Nephron progenitor cell (in vitro differentiated cells): ENCODE measurements around the gene ACSF3.
A peak's percentile ranks its signal among the peaks of the same experiment; 100 is the strongest.

Experiments
- DNase-seq: peaks from one replicate; pipeline ENCODE4 v3.0.0; 2021
- H3K27ac Mint-ChIP-seq: 2 replicates; pipeline ENCODE4 v1.8.0; 2021; ENCODE audit warnings: mild to moderate bottlenecking, moderate library complexity, mixed read lengths
- H3K27me3 Mint-ChIP-seq: 2 replicates; pipeline ENCODE4 v1.8.0; 2021; ENCODE audit warnings: mild to moderate bottlenecking, low read depth, mixed read lengths; ENCODE audit not compliant: poor library complexity
- H3K36me3 Mint-ChIP-seq: 2 replicates; pipeline ENCODE4 v1.8.0; 2021; ENCODE audit warnings: low read depth, mixed read lengths
- H3K4me1 Mint-ChIP-seq: 2 replicates; pipeline ENCODE4 v1.8.0; 2021; ENCODE audit warnings: mixed read lengths
- H3K4me3 Mint-ChIP-seq: 2 replicates; pipeline ENCODE4 v1.8.0; 2021; ENCODE audit warnings: mild to moderate bottlenecking, moderate library complexity, mixed read lengths
- H3K9me3 Mint-ChIP-seq: 2 replicates; pipeline ENCODE4 v1.8.0; 2021; ENCODE audit warnings: mild to moderate bottlenecking, moderate library complexity, mixed read lengths
- TF ChIP-seq, protein P1 (sequence below): fragments of 200-600 bp; sonication (generic); IDR thresholded peaks from 2 replicates; pipeline ENCODE4 v1.5.0; 2021; ENCODE audit warnings: antibody characterized with exemption

The ACSF3 gene

DNA sequence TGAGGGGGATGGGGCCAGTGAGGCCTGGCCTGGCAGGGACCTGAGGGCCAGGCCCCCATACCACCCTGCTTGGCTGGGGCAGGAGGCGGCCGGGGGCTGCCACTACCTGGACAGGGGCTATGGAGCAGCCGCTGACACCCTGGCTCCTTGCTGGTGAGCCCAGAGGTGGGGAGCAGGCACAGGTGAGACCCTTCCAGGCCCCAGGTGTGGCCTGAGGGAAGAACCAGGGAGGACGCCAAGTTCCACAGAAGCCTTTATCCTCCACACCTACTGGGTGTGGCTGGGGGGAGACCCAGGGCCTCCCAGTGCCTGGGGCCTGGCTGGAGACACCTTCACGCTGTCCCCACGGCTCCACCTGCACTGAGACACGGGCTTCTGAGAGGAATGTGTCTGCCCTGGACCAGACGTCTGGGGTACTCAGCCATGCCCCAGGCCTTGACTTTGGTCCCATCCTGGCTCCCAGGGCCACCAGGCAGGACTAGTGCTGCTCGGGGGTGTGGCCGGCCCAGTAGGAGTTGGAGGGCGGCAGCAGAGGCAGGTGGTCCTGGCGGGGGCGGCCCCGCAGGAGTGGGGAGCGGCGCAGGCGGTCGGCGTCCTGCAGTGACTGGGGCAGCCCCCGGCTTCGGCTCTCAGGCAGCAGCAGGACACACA lies 102.0 kb downstream of the ACSF3 start:
- Mint-ChIP-seq H3K9me3 (no peaks in the 10 kb centered on the region), H3K36me3 (no peaks in the 10 kb centered on the region), H3K4me3 (no peak overlapping the region), H3K27ac (no peak overlapping the region), H3K4me1 (peaks cover 9% of the 10 kb centered on the region), H3K27me3 (peaks cover 50% of the 10 kb centered on the region)
- DNase-seq: no peak
- TF ChIP-seq, protein P1, sequence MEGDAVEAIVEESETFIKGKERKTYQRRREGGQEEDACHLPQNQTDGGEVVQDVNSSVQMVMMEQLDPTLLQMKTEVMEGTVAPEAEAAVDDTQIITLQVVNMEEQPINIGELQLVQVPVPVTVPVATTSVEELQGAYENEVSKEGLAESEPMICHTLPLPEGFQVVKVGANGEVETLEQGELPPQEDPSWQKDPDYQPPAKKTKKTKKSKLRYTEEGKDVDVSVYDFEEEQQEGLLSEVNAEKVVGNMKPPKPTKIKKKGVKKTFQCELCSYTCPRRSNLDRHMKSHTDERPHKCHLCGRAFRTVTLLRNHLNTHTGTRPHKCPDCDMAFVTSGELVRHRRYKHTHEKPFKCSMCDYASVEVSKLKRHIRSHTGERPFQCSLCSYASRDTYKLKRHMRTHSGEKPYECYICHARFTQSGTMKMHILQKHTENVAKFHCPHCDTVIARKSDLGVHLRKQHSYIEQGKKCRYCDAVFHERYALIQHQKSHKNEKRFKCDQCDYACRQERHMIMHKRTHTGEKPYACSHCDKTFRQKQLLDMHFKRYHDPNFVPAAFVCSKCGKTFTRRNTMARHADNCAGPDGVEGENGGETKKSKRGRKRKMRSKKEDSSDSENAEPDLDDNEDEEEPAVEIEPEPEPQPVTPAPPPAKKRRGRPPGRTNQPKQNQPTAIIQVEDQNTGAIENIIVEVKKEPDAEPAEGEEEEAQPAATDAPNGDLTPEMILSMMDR: no peak

DNA sequence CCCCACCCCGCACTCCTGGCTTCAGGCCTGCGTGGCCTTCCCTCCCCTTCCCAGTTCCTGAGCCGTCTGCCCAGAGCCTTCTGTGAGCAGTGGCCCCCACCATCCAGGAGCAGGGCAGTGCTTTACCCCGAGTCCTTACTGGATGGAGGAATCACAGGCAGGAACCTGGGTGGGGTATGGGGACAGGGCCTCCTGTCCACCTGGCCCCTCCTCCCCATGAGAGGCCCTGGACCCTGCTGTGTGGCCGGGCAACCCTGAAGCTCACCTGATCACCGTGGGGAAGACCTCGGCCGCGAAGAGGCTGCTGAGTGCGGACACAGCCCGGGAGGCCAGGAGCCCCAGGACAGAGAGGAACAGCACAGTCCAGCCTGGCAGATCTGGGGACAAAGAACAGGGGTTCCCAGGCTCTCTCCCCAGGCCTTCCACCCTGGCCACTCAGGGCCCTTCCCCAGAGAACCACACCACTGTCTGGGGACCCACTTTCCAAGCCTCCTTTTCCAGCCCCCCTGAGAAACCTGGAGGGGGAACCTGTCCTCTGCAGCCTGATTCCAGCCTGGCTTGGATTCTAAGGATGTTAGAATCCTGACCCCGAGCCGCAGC lies 103.5 kb downstream of the ACSF3 start:
- Mint-ChIP-seq H3K4me1 (peaks cover 11% of the 10 kb centered on the region), H3K36me3 (no peaks in the 10 kb centered on the region)

DNA sequence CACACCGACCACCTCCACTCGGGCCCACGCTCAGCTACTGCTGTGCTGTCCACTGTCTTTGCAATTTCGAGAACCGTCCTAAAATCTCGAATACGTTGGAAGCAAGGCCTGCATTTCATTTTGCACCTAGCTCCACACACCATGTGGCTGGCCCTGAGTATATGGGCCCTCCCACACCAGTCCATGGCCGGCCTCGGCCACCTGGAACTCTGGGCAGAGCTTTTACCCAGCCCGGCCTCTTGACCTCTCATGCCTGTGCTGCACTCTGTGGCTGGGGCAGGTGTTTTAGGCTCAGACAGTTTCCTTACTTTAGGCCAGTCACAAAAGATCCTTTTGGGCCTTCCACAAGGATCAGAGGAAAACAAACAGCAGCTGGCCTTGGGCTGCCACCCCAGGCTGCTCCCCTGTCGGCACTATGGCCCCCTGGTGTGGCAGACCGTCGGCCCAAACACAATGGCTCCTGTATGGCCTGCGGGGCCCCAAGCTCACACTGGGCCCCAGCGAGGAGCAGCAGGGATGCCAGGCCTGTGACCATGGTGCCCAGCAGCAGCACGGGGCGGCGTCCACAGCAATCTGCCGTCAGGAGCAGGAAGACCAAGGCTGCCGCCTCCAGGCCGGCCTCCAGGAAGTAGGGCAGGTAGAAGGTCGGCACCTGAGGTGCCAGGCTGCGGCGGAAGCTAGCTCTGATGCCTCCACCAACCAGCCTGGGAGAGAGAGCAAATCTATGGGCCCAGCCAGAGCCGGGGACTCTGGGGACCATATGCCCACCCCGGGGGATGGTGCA lies 104.2 kb downstream of the ACSF3 start:
- no peak overlapping the region for H3K4me3 Mint-ChIP-seq
- H3K9me3 Mint-ChIP-seq: peaks cover 7% of the 10 kb centered on the region
- no peak for DNase-seq
- no peak overlapping the region for H3K27ac Mint-ChIP-seq
- H3K27me3 Mint-ChIP-seq: peaks cover 55% of the 10 kb centered on the region
- peaks cover 13% of the 10 kb centered on the region for H3K4me1 Mint-ChIP-seq
- TF ChIP-seq, protein P1: no peak
- peaks cover under 1% of the 10 kb centered on the region for H3K36me3 Mint-ChIP-seq

More for the DNA sequence above, 103.5 kb downstream of the ACSF3 start:
- Mint-ChIP-seq H3K27ac (no peak overlapping the region), H3K27me3 (peaks cover 48% of the 10 kb centered on the region), H3K9me3 (no peaks in the 10 kb centered on the region), H3K4me3 (no peak overlapping the region)
- no peak for DNase-seq
- TF ChIP-seq, protein P1: no peak

DNA sequence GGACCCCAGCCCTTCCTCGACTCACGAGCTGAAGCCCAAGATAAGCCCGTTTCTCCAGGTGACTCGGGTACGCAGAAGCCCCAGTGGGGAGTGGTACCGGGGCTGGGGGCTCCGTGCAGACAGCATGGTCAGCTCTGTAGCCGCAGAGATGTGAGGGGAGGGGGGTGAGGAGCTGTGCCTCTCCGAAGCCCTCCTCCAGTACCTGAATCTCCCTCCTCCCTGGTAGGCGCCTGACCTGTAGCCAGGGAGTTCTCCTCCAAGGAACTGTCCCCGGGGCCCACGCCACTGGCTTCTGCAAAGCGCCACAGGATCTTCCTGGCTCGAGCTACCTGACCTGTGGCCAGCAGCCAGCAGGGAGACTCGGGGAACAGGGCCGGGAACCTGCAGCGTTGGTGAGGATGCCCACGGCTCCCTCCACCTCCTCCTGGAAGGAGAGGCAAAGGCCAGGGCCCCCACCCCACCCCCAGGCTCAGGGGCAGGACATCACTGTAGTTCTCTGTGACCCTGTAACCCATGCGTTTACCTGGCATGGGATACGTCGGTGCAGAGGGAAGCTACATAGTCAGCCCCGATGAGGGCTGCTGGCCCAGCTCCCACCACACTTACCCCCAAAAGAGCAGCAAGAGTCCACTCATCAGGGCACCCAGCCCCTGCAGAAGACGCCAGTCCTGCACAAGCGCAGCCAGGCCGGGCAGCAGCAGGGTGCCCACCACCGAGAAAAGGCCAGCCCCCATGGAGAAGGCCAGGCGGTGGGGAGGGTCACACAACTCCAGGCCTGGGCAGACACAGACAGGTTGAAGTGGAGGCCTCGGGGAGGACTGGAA lies 105.0 kb downstream of the ACSF3 start:
- TF ChIP-seq, protein P1: no peak
- no peak overlapping the region for H3K4me3 Mint-ChIP-seq
- DNase-seq: no peak
- peaks cover 7% of the 10 kb centered on the region for H3K36me3 Mint-ChIP-seq
- H3K27ac Mint-ChIP-seq: no peak overlapping the region
- peaks cover 16% of the 10 kb centered on the region for H3K4me1 Mint-ChIP-seq
- peaks cover 15% of the 10 kb centered on the region for H3K9me3 Mint-ChIP-seq
- peaks cover 62% of the 10 kb centered on the region for H3K27me3 Mint-ChIP-seq

DNA sequence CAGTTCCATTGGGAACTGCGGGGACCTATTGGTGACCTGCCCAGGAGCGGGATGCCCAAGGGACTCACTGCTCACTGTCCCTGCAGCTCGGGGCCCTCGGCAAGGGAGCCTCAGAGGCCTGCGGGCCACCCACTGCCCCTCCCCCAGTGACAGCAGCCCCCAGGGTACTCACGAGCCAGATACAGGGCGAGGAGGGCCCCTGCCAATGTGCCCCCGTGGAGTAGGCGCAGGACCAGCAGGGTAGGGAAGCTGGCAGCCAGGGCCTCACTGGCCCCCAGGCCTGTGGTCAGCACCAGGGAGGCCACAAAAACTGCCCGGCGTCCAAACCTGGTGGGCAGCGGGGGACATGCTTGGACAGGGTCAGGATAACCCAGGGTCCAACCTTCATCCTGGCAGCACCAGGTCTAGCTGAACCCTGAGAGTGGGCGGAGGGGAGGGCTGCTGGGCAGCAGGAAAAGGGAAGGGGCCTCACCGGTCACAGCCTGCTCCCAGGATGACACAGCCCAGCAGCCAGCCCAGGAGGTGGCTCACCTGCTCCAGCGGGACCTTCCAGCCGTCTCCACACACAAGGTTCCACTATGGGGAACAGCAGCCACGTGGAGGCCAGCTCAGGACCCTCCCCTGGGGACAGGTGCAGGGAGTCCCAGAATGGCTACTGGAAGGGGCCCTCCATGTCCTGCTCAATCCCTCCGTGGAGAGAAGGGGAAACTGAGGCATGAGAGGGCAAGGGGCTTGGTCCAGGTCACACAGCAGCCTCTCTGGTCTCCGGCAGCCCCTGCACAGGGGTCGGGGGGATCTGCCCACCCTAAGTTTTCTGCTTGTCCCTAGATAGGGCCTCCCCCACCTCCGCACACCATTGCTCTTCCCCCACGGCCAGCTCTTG lies 105.8 kb downstream of the ACSF3 start:
- no peak overlapping the region for H3K27ac Mint-ChIP-seq
- TF ChIP-seq, protein P1: no peak
- peaks cover 21% of the 10 kb centered on the region for H3K9me3 Mint-ChIP-seq
- DNase-seq: no peak
- peak overlapping the region; percentile 69 for H3K4me3 Mint-ChIP-seq
- peaks cover 7% of the 10 kb centered on the region for H3K36me3 Mint-ChIP-seq
- H3K27me3 Mint-ChIP-seq: peaks cover 63% of the 10 kb centered on the region
- peaks cover 16% of the 10 kb centered on the region for H3K4me1 Mint-ChIP-seq
